K562 (cell line): Measurements from ENCODE around the gene HMOX2. TPM values are rescaled to one million over a fixed set of nuclear protein-coding genes. Genes with fewer than 3 reads are reported as not detected.

Experiments
- CCNT2 ChIP-seq: IDR thresholded peaks from 2 replicates; pipeline ENCODE4 v1.6.1; 2011; ENCODE audit warnings: borderline replicate concordance, low read depth, mild to moderate bottlenecking, moderate library complexity, mixed read lengths, low read length; ENCODE audit not compliant: insufficient read length; ENCODE audit errors: extremely low read depth
- CEBPB ChIP-seq: fragments of 450-650 bp; IDR thresholded peaks from 2 replicates; pipeline ENCODE4 v1.6.1; 2016; ENCODE audit warnings: missing genetic modification characterization, missing compliant biosample characterization
- CHD7 ChIP-seq: fragments of 200-600 bp; sonication (generic); IDR thresholded peaks from one replicate; pipeline ENCODE4 v1.6.1; 2012; ENCODE audit warnings: mild to moderate bottlenecking, low read depth, low read length, inconsistent platforms
- E2F3 ChIP-seq: fragments of 250-450 bp; sonication (Bioruptor Pico); IDR thresholded peaks from 2 replicates; pipeline ENCODE4 v1.4.0; 2020; ENCODE audit warnings: mild to moderate bottlenecking
- ETS1 ChIP-seq: conservative IDR thresholded peaks from 2 replicates; pipeline ENCODE4 v1.6.1; 2011; ENCODE audit warnings: low read depth, mild to moderate bottlenecking, low read length; ENCODE audit not compliant: control insufficient read depth
- ETV1 ChIP-seq: fragments of 450-650 bp; conservative IDR thresholded peaks from 2 replicates; pipeline ENCODE4 v1.6.1; 2016; ENCODE audit warnings: missing genetic modification characterization, control low read depth, low read depth, missing compliant biosample characterization
- HMG20B ChIP-seq: fragments of 250-450 bp; sonication (Bioruptor Pico); IDR thresholded peaks from 2 replicates; pipeline ENCODE4 v1.5.0; 2021; ENCODE audit warnings: mild to moderate bottlenecking
- PATZ1 ChIP-seq: fragments of 250-450 bp; sonication (Bioruptor Pico); IDR thresholded peaks from 2 replicates; pipeline ENCODE4 v1.5.0; 2020; ENCODE audit warnings: mild to moderate bottlenecking, borderline replicate concordance
- polyA plus RNA-seq, 8 experiments: library from polyadenylated mRNA; depleted of rRNA in 4 of 8; stranded (reverse) in 5 of 8; unstranded in 3 of 8; fragments of >200 nt; fragmentation: Nextera tagmentation in 2 of 8; fragmentation: Illumina TruSeq in 1 of 8; extraction: Ambion mirVana in 2 of 8; extraction: Trizol in 1 of 8; gene quantifications; 2 replicates each; pipeline versions ENCODE4 v1.2.1 to v1.2.3, GENCODE V29; 2011 to 2014; ENCODE audit warnings: inconsistent platforms in 1 of 8, missing spikeins in 1 of 8
- total RNA-seq, 7 experiments: library from RNA; depleted of rRNA in 6 of 7; stranded (reverse); fragments of >200 nt in 6 of 7; fragmentation: Illumina TruSeq in 2 of 7; extraction: Trizol in 2 of 7; gene quantifications; 2 replicates each; pipeline versions ENCODE4 v1.2.1 to v1.2.3, GENCODE V29; 2011 to 2021; ENCODE audit warnings: low replicate concordance in 1 of 7

Gene HMOX2
- total and polyA plus RNA-seq, 9 of the 15 experiments (the other 6 are each of a cell fraction or from before 2014, with no cell fraction given), result 26.8 to 87.4 (median 57.4) TPM

GRCh38 chr16:4475880-4476788, at the start of gene HMOX2 (continued):
- TF ChIP-seq E2F3, result no peak
- no peak for TF ChIP-seq PATZ1 (CRISPR knock-in tag)
- peak; percentile 58; the same call in 1 of the 2 replicates for TF ChIP-seq ETV1 (tag)
- TF ChIP-seq ETS1, result peak; percentile 91
- TF ChIP-seq CEBPB (tag), result no peak
- no peak for TF ChIP-seq HMG20B (CRISPR knock-in tag)
- TF ChIP-seq CCNT2, result peak; percentile 79
- no peak for TF ChIP-seq CHD7
